A673 (cell line): ENCODE data around the gene CLIC4. TPM values are rescaled to one million over a fixed set of nuclear protein-coding genes. Genes with fewer than 3 reads are reported as not detected.

Experiments used
- BruUV-seq: library from RNA; stranded (reverse); fragments of 400-500 nt; replicated peaks from 2 replicates; lab custom pipeline; 2021; lab: Mats Ljungman, UMichigan
- CTCF ChIA-PET: fragments of 300-600 bp; sonication (Branson Sonifier 250); formaldehyde crosslinking; loops from one replicate; lab custom pipeline; 2022; ENCODE audit warnings: antibody characterized with exemption; lab: Charles Lee
- POLR2A ChIA-PET: fragments of 300-600 bp; sonication (Branson Sonifier 250); formaldehyde crosslinking; loops from one replicate; lab custom pipeline; 2022; ENCODE audit warnings: antibody characterized with exemption; ENCODE audit not compliant: low non-redundant PET; lab: Charles Lee
- DNase-seq: peaks from one replicate; pipeline ENCODE4 v3.0.0-alpha.2; 2015; ENCODE audit warnings: low spot score
- H3K27ac ChIP-seq: fragments of 200-600 bp; sonication (generic); 2 replicates; pipeline ENCODE4 v1.5.1; 2016; ENCODE audit warnings: mixed run types, low read depth, mild to moderate bottlenecking, mixed read lengths, antibody characterized with exemption, low read length; ENCODE audit not compliant: poor library complexity, severe bottlenecking
- H3K27me3 ChIP-seq: fragments of 200-600 bp; sonication (generic); replicated peaks from 2 replicates; pipeline ENCODE4 v1.6.1; 2017; ENCODE audit warnings: mixed run types, low read depth, mild to moderate bottlenecking, mixed read lengths, antibody characterized with exemption, low read length; ENCODE audit not compliant: insufficient read depth, poor library complexity
- H3K36me3 ChIP-seq: fragments of 200-600 bp; sonication (generic); 2 replicates; pipeline ENCODE4 v1.6.1; 2016; ENCODE audit warnings: mixed run types, mild to moderate bottlenecking, mixed read lengths, antibody characterized with exemption, low read length; ENCODE audit not compliant: insufficient read depth, poor library complexity, severe bottlenecking
- H3K4me1 ChIP-seq: fragments of 200-600 bp; sonication (generic); 2 replicates; pipeline ENCODE4 v1.6.1; 2017; ENCODE audit warnings: mixed run types, mild to moderate bottlenecking, mixed read lengths, antibody characterized with exemption, low read length; ENCODE audit not compliant: insufficient read depth, poor library complexity, severe bottlenecking
- H3K4me3 ChIP-seq: fragments of 200-600 bp; sonication (generic); 2 replicates; pipeline ENCODE4 v1.5.1; 2016; ENCODE audit warnings: low read depth, mixed run types, mild to moderate bottlenecking, mixed read lengths, low read length; ENCODE audit not compliant: poor library complexity, severe bottlenecking
- H3K9me3 ChIP-seq: fragments of 200-600 bp; sonication (generic); 2 replicates; pipeline ENCODE4 v1.6.1; 2016; ENCODE audit warnings: mixed run types, low read depth, mild to moderate bottlenecking, mixed read lengths, antibody characterized with exemption, low read length; ENCODE audit not compliant: poor library complexity, severe bottlenecking
- EZH2 ChIP-seq: fragments of 200-600 bp; sonication (generic); IDR thresholded peaks from 2 replicates; pipeline ENCODE4 v1.6.1; 2017; ENCODE audit warnings: borderline replicate concordance, low read depth, mild to moderate bottlenecking, mixed read lengths, antibody characterized with exemption, low read length; ENCODE audit not compliant: poor library complexity, severe bottlenecking
- intact Hi-C: fragments of 100-400 bp; cut with micrococcal nuclease; formaldehyde crosslinking; loops from one replicate; pipeline ENCODE4 v1.10.0; 2022; ENCODE audit not compliant: unreplicated experiment
- total RNA-seq: library from RNA; stranded (reverse); gene quantifications from 2 replicates; pipeline ENCODE4 v1.2.3, GENCODE V29; 2021
- TF ChIP-seq, protein P1 (sequence below): fragments of 300-800, 200-600 bp; sonication (generic); conservative IDR thresholded peaks from 2 replicates; pipeline ENCODE4 v1.5.1; 2017; ENCODE audit warnings: low read depth, mild to moderate bottlenecking, antibody characterized with exemption, low read length, moderate library complexity, mixed read lengths

Gene CLIC4
- total RNA-seq, 1 experiment from 2014 or later = 207 TPM

DNA sequence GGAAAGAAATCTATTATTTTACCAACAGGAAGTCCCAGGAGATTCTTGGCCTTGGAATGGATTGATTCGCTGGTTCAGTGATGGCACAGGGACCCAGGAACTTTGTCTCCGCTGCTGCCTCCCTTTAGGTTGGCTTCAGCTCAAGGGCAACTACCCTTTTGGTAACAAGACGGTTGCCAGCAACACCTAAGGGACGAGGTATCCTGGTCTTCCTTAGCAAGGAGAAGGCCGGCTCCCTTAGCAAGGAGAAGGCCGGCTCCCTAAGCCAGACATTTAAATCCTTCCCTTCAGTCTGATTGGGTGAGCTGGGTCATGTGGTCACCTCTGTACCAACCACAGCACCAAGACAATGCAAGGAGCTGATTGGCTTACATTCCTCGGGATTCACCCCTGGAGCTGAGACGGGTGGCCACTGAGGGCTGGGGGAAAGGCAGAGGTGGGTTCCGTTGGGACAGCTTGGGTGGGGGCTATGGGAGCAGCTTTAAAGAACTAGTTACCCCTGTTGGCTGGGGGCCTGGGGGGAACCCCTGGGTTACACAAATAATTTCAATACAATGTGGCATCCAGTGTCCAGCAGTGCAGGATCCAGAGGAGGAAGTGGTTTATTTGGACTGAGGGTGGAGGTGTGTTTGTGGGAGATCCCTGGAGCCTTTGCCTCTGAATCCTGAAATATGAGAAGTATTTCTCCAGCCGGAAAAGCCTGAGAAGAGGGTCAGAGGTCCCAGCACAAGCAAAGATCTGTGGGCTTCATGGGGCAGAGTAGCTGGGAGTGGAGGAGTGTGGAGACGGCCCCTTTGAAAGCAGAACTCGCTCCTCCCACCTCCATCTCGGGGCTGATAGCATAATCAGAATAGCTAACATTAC, 20.7 kb upstream of the CLIC4 start:
- ChIA-PET POLR2A (no interaction called here), CTCF (no interaction called here)
- Histone ChIP-seq H3K27me3 (no peaks in the 10 kb centered on the region), H3K4me1 (peaks cover 4% of the 10 kb centered on the region), H3K4me3 (no peak overlapping the region), H3K9me3 (no peaks in the 10 kb centered on the region), H3K36me3 (no peaks in the 10 kb centered on the region), H3K27ac (no peak overlapping the region)
- TF ChIP-seq EZH2 = no peak
- TF ChIP-seq, protein P1, sequence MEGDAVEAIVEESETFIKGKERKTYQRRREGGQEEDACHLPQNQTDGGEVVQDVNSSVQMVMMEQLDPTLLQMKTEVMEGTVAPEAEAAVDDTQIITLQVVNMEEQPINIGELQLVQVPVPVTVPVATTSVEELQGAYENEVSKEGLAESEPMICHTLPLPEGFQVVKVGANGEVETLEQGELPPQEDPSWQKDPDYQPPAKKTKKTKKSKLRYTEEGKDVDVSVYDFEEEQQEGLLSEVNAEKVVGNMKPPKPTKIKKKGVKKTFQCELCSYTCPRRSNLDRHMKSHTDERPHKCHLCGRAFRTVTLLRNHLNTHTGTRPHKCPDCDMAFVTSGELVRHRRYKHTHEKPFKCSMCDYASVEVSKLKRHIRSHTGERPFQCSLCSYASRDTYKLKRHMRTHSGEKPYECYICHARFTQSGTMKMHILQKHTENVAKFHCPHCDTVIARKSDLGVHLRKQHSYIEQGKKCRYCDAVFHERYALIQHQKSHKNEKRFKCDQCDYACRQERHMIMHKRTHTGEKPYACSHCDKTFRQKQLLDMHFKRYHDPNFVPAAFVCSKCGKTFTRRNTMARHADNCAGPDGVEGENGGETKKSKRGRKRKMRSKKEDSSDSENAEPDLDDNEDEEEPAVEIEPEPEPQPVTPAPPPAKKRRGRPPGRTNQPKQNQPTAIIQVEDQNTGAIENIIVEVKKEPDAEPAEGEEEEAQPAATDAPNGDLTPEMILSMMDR = no peak
- DNase-seq = no peak
- intact Hi-C loops = no loop called here
- no TSS peak for BruUV-seq

DNA sequence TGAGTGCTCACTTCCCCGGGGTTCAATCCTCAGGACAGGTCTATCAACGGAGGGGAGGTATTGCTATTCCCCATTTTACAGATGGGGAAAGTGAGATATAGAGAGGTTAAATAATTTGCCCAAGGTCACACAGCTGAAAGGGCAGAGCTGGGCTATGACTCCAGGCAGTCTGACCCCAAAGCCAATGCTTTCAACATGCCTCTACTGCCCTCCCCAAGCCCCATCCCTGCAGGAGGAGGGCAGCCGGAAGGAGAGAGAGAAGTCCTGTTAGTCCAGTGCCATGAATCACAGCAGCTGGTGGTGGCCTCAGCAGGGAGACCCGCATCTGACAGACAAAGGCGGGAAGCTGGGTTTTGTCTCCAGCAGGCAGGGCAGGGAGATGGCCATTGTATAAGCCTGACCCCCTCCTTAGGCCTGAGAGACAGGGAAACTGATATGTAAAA, 20.0 kb upstream of the CLIC4 start:
- Histone ChIP-seq H3K9me3 (no peaks in the 10 kb centered on the region), H3K27ac (no peak overlapping the region), H3K4me3 (no peak overlapping the region), H3K4me1 (peaks cover 4% of the 10 kb centered on the region), H3K27me3 (no peaks in the 10 kb centered on the region), H3K36me3 (no peaks in the 10 kb centered on the region)
- DNase-seq = no peak
- ChIA-PET POLR2A (no interaction called here), CTCF (no interaction called here)
- no peak for TF ChIP-seq EZH2
- TF ChIP-seq, protein P1 = no peak
- intact Hi-C loops = no loop called here
- no TSS peak for BruUV-seq

DNA sequence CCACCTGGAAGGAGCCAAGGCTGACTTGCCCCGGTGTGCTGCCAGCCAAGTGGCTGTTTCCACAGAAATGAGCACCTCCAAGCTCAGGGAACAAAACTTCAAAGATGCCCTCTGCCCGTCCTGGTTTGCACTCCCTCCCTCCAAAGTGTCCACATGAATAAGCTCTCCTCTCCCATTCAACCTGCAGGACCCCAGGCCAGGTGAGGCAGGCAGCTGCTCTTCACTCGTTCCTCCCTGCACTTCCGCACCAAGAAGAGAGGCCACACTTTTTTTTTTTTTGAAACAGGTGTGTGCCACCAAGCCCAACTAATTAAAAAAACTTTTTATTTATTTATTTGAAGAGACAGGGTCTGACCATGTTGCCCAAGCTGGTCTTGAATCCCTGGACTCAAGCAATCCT, 18.5 kb upstream of the CLIC4 start:
- intact Hi-C loops = no loop called here
- no peak for DNase-seq
- peaks cover 12% of the 10 kb centered on the region for H3K4me1 ChIP-seq
- no peaks in the 10 kb centered on the region for H3K36me3 ChIP-seq
- H3K4me3 ChIP-seq = no peak overlapping the region
- TF ChIP-seq, protein P1 = no peak
- TF ChIP-seq EZH2 = no peak
- BruUV-seq = no TSS peak
- no peaks in the 10 kb centered on the region for H3K27me3 ChIP-seq
- CTCF ChIA-PET = interaction anchor here (0.5 kb wide), 1 partner anchor 25 kb away, joined by 8 read pairs; no protein-coding TSS in a partner anchor
- H3K9me3 ChIP-seq = no peaks in the 10 kb centered on the region
- H3K27ac ChIP-seq = no peak overlapping the region
- POLR2A ChIA-PET = no interaction called here
